MG63 (cell line): ENCODE results near the gene PMM2. TPM values are rescaled to one million over a fixed set of nuclear protein-coding genes. Genes with fewer than 3 reads are reported as not detected.
"Not testable (repeated sequence)": the region's sequence is repeated elsewhere in the genome, so short reads cannot be mapped to it uniquely, and the experiment has no call there.

Experiments used
- DNase-seq: peaks from one replicate; pipeline ENCODE4 v3.0.0-alpha.2; 2020
- H3K27me3 ChIP-seq: fragments of 250-450 bp; sonication (Bioruptor Pico); 2 replicates; pipeline ENCODE4 v1.5.1; 2020; ENCODE audit warnings: mild to moderate bottlenecking, moderate library complexity
- H3K36me3 ChIP-seq: fragments of 250-450 bp; sonication (Bioruptor Pico); 2 replicates; pipeline ENCODE4 v1.5.1; 2020; ENCODE audit warnings: mild to moderate bottlenecking, moderate library complexity
- H3K4me3 ChIP-seq: fragments of 250-450 bp; sonication (Bioruptor Pico); 2 replicates; pipeline ENCODE4 v1.5.1; 2020; ENCODE audit warnings: mild to moderate bottlenecking, moderate library complexity
- H3K9me3 ChIP-seq: fragments of 250-450 bp; sonication (Bioruptor Pico); 2 replicates; pipeline ENCODE4 v1.5.1; 2020; ENCODE audit warnings: mild to moderate bottlenecking, moderate library complexity
- total RNA-seq: library from RNA; depleted of rRNA; stranded (reverse); fragments of >200 nt; shearing (Covaris generic); gene quantifications from 2 replicates; pipeline ENCODE4 v1.2.3, GENCODE V29; 2014; ENCODE audit warnings: low replicate concordance

Gene PMM2
- total RNA-seq, 1 experiment from 2014 or later: 53.1 TPM

DNA sequence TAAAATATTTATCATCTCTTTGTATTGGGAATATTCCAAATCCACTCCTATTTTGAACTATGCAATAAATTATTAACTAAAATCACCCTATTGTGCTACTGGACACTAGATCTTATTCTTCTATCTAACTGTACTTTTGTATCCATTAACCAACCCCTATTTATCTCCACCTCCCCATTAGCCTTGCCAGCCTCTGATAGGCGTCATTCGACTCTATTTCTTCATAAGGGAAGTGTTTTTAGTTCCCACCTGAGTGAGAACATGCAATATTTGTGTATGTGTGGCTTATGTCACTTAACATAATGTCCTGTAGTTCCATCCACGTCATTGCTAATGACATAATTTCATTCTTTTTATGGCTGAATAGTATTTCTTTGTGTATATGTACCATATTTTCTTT, 24.1 kb upstream of the PMM2 start:
- Histone ChIP-seq H3K9me3 (no peaks in the 10 kb centered on the region), H3K4me3 (no peak overlapping the region), H3K27me3 (no peaks in the 10 kb centered on the region), H3K36me3 (no peaks in the 10 kb centered on the region)
- no peak for DNase-seq

DNA sequence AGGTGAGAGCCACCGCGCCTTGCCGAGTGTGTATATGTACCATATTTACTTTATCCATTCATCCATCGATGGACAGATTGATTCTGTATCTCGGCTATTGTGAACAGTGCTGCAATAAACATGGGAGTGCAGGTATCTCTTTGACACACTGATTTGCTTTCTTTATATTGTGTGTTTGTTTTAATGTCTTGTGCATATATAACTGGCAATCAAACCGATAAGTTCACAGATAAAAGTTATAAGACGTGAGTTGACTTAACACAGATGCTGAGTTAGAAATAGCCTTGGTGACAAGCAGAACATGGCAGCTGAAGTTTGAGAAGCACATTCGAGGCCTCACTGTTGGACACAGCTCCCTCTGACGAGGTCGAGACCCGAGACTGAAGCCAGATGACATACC, 23.4 kb upstream of the PMM2 start:
- no peak overlapping the region for H3K4me3 ChIP-seq
- no peaks in the 10 kb centered on the region for H3K36me3 ChIP-seq
- no peaks in the 10 kb centered on the region for H3K9me3 ChIP-seq
- H3K27me3 ChIP-seq: no peaks in the 10 kb centered on the region
- no peak for DNase-seq

DNA sequence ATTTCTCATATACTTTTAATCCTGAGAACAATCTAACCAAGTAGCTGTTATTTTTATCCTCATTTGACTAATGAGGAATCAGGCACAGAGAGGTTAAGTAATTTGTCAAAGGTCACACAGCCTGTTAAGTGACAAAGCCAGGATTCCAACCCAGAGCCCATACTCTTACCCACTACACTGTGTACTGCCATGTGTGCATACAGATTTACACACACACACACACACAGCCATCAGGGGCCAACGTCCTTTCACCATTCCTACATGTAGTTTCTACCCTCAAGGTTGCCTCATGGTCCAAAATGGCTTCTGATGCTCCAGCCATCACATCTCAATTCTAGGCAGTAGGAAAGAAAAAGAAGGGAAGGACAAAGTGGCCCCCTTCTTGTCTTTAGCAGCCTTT, 22.3 kb upstream of the PMM2 start:
- no peak for DNase-seq
- Histone ChIP-seq H3K9me3 (no peaks in the 10 kb centered on the region), H3K4me3 (no peak overlapping the region), H3K36me3 (no peaks in the 10 kb centered on the region), H3K27me3 (no peaks in the 10 kb centered on the region)

DNA sequence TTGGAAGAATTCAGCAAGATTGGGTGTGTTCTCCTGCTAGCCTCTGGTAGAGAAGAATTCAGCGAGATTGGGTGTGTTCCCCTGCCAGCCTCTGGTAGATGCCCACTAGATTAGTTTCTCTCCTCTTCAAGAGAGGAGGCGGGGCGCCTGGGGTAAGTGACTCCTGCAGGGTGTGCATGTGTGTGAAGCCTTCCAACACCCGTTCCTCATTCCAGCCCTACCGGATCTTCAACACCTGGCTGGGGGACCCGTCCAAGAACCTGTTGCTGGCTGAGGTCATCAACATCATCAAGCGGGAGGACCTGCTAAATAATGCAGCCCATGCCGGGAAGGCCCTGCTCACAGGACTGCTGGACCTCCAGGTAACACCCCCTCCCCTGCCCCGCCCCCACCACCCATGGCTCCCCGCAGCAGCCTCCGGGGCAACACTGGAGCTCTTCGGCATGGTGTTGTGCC, 21.5 kb upstream of the PMM2 start:
- Histone ChIP-seq H3K36me3 (no peaks in the 10 kb centered on the region), H3K27me3 (no peaks in the 10 kb centered on the region), H3K4me3 (no peak overlapping the region), H3K9me3 (no peaks in the 10 kb centered on the region)
- no peak for DNase-seq

DNA sequence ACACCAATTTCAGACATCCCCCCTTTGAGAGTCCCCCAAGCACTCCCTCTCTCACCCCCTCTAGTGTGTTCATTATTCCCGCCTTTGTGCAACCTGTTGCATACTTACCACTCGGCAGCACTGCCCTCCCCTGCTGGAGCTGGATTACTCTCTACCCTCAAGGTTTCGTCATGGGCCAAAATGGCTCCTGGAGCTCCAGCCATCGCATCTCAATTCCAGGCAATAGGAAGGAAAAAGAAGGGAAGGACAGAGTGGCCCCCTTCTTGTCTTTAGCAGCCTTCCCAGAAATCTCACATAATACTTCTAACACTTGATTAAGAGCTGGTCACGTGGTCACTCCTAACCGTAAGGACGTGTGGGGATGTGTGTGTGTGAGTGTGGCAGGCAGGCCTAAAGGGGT, 20.4 kb upstream of the PMM2 start:
- Histone ChIP-seq H3K9me3 (no peaks in the 10 kb centered on the region), H3K27me3 (no peaks in the 10 kb centered on the region), H3K36me3 (no peaks in the 10 kb centered on the region), H3K4me3 (no peak overlapping the region)
- no peak for DNase-seq

DNA sequence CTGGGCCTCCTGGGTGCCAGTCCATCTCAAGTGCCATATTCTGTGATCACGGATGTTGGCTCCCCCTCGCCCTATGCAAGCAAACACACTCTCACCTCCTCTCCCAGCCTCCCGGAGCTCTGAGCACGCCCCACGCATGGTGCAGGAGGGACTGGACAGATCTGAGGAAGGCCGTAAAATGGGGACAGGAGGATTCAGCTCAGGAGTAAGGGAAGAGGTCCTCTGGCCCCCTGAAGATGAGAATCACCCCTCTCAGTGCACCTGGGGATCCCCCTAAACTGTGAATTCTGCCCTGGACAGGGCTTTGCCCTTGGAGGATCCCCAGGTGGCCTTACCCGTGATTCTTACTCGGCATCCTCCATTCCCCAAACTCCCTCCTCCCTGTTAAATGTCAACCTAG, 15.8 kb upstream of the PMM2 start:
- DNase-seq: no peak
- Histone ChIP-seq H3K4me3 (no peak overlapping the region), H3K9me3 (no peaks in the 10 kb centered on the region), H3K27me3 (no peaks in the 10 kb centered on the region), H3K36me3 (no peaks in the 10 kb centered on the region)

DNA sequence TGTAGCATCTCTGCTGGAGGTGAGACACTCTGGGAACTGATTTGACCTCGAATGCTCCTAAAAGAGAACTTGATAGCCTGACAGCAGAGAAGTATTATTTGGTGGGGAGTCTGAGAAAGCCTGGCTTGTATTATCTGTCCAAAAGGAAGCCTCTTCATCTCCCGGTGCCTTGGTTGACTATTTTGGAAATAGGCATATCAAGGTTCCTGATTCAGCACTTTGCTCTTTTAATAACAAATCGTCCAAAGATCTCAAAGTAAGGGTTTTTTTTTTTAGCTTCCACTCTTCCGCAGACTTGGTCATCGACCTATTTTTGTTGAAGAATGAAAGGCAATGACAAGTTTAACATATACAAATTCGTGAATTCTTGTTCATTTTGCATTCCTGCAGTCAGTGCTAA, 15.0 kb upstream of the PMM2 start:
- Histone ChIP-seq H3K27me3 (no peaks in the 10 kb centered on the region), H3K36me3 (no peaks in the 10 kb centered on the region), H3K9me3 (no peaks in the 10 kb centered on the region), H3K4me3 (no peak overlapping the region)
- no peak for DNase-seq

DNA sequence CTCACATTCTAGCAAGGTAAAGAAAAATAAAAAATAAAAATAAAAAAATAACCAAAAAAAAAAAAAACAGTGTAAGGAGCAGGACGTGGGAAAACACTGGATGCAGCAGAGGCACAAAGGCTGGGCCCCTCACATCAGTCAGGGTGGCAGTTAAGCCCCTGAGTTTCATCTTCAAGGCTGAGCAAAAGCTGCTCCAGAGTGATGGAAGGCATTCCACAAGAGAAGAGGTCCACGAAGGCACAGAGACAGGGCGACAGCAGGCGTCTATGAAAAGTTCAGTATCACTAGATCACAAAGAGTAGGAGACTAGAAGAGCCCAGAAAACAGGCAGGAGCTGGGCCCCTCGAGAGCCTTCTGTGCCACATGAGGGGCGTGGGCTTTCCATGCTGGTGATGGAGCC, 12.2 kb upstream of the PMM2 start:
- H3K36me3 ChIP-seq: no peaks in the 10 kb centered on the region
- no peaks in the 10 kb centered on the region for H3K27me3 ChIP-seq
- H3K9me3 ChIP-seq: no peaks in the 10 kb centered on the region
- H3K4me3 ChIP-seq: no peak overlapping the region
- DNase-seq: no peak

DNA sequence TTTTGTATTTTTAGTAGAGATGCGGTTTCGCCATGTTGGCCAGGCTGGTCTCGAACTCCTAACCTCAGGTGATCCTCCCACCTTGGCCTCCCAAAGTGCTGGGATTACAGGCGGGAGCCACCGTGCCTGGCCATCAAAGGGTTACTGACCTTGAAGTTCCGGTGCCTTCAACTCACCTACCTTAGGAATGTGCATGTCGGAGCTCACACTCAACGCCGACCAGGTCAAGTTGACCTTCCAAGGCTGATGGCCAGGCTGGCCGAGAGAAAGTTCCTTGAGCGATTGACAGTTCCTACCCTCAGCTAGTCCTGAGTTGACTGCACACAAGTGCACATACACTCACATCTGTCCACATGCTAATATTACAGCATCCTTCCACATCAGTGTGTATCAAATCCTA, 11.3 kb upstream of the PMM2 start:
- H3K9me3 ChIP-seq, H3K36me3 ChIP-seq, DNase-seq, H3K4me3 ChIP-seq, H3K27me3 ChIP-seq: not testable (repeated sequence)

DNA sequence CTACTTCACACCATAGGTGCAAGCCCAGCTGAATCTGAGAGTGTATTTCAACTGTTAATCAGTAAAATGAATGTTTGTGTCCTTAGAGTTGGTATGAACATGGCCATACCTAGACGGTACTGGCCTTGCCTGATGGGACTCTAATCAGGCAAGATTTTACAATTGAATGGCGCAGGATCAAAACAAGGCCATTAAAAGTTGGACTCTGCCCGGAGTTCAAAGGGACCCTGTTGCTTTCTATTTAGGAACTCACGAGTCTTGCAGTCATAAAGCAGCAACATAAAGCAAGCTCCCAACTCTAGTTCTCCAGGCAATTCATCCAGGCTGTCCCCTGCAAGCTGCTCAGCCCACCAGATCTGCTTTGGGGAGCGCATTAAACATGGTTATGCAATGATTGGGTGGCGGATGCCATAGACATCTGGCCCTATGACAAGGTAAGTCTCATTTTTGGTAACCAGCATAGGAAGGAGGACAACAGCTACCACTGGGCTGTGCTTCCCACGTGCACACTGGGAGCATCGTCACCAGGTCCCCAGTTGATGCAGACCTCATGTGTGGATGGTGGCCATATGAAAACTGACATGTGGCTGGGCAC, 9.0 kb upstream of the PMM2 start:
- Histone ChIP-seq H3K4me3 (no peak overlapping the region), H3K27me3 (no peaks in the 10 kb centered on the region), H3K36me3 (peaks cover 4% of the 10 kb centered on the region; the same call in 1 of the 2 replicates), H3K9me3 (no peaks in the 10 kb centered on the region)
- no peak for DNase-seq

DNA sequence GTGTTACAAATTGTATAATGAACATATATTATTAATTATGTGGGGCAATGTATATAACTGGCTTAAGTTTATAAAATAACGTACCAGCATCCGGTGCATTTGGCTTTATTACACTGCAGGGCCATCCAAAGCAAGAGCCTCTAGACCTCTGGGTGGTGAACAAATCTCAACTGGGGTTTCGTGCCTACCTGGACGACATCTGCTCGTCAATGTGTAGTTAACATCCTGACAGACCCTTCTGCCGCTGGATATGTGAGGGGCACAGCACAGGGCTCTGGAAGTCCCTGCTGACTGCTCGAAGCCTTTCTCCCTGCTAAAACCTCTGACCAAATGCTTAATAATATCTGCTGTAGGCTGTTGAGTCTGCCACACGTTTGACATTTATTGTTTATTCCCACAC, 2.5 kb upstream of the PMM2 start:
- Histone ChIP-seq H3K4me3 (no peak overlapping the region), H3K36me3 (peaks cover 37% of the 10 kb centered on the region), H3K27me3 (no peaks in the 10 kb centered on the region), H3K9me3 (no peaks in the 10 kb centered on the region)
- no peak for DNase-seq

DNA sequence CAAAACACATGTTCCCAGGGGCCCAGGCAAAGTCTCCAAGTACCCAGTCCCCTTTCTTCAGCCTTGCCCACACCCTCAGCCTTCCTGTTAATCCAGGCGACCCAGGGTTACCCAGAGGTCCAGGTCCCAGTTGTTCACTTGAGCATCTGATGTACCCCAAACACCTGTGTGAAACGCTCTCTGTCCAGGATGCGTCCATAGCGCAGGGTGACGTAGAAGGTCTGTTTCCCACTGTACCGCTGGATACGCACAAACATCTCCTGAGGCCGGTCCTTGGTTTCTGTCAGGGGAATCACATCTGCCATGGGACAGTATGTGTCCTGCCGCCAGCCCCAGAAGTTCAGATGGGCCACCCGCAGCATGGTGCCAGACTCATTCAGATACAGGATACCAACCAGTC, 1.8 kb upstream of the PMM2 start:
- no peaks in the 10 kb centered on the region for H3K27me3 ChIP-seq
- DNase-seq: no peak

DNA sequence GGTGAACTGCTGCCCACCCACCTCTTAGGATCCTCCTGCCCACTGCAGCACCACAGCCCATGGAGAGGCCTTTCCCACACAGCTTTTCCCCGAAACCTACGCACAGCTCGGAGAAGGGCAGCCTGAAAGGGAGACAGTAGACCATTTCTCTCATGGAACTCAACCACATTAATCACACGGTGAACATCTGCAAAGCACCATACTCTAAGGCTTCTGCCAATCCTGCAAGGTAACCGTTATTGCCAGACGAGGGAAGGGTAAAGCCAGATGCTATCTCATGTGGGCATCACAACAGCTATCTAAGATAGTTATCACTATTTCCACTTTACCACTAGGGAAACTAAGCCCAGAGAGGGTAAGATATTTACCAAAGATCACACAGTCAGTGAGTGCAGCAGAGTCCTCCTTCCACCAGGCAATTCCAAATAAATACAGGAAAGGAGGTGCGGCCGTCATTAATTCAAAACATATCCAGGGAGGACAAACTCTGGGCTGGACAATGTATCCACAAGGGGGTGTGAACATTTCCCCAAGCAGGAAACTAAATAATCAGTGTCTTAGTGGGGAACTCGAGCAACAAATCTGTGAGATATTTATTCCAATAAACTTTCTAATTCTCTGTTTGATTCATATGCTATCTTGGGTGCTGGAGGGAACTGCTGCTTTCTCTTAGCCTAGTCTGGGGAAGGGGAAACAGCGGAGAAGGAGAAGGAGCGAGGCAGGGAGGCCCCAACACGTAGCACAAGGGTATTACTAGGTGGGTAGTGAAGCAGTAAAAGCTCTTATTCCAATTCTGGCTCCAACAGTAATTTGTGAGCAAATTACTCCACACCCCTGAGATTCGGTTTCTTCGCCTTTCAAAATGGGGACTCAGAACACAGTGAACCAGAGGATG, 923 bp upstream of the PMM2 start:
- Histone ChIP-seq H3K27me3 (no peaks in the 10 kb centered on the region), H3K9me3 (no peaks in the 10 kb centered on the region), H3K4me3 (peak overlapping the region; percentile 98), H3K36me3 (peaks cover 53% of the 10 kb centered on the region)
- no peak for DNase-seq

More for the DNA sequence above, 1.8 kb upstream of the PMM2 start:
- H3K9me3 ChIP-seq: no peaks in the 10 kb centered on the region
- H3K4me3 ChIP-seq: no peak overlapping the region
- peaks cover 44% of the 10 kb centered on the region for H3K36me3 ChIP-seq

DNA sequence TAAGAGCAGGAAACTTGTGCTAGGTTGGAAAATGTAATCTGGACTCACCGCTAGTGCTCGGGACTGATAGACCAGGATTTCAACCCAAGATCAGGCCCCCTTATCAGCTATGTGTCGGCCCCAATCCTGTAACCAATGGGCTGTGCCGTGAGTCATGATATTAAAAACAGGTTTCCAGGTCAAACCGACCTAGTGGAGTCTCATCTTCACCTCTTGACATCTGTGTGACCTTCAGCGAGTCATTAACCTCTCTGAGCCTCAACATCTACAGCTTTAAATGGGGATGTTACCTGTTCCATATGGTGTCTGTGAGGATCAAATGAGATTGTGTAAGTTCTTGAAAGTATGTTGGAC, 512 bp downstream of the PMM2 start:
- no peaks in the 10 kb centered on the region for H3K27me3 ChIP-seq
- H3K4me3 ChIP-seq: peak overlapping the region; percentile 98
- peak; percentile 18 for DNase-seq
- peaks cover 63% of the 10 kb centered on the region for H3K36me3 ChIP-seq
- H3K9me3 ChIP-seq: no peaks in the 10 kb centered on the region

DNA sequence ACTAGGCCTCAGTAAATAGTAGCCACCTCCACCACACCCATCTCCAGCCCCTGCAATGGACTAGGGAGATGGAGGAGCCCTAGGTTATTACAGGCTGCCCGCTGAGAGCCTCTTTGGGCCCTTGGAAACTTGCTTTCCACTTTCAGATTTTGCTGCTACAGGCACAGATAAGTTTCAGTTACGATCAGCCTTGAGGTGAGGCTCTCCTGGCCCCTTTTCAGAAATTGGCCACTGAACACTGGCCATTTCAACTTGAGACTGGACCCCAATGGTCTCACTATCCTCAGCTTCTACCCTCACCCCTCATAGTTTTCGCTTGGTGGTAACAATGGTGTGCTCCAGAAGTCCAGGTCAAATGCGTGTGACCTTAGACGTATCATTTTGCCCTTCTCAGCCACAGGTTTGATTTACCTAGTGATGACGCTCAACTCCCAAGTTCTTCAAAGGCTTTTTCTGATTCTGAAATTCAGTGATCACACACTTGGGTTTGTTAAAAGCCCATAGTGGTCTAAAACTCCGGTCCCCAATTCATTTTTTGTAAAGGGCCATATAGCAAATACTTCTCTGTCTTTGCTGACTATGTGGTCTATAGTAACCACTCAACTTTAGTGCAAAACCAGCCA, 1.0 kb downstream of the PMM2 start:
- no peaks in the 10 kb centered on the region for H3K9me3 ChIP-seq
- no peaks in the 10 kb centered on the region for H3K27me3 ChIP-seq
- H3K36me3 ChIP-seq: peaks cover 68% of the 10 kb centered on the region
- DNase-seq: no peak
- H3K4me3 ChIP-seq: peak overlapping the region; percentile 98

DNA sequence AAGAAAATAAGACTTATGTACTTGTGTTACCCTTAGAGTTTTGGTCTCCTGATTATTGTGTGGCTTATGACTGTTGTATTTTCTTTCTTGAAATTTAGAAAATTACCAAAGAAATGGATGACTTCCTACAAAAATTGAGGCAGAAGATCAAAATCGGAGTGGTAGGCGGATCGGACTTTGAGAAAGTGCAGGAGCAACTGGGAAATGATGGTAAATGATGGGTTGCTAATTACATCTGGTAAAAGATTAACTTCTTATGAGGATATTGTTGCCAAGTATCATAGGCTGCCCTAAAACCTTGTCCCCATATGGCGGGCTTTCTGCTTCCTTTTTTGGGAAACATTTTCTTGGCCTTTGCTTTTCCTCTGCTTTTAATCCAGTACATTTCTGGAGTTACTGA, 4.1 kb downstream of the PMM2 start:
- no peak overlapping the region for H3K4me3 ChIP-seq
- no peaks in the 10 kb centered on the region for H3K9me3 ChIP-seq
- H3K36me3 ChIP-seq: peaks cover 89% of the 10 kb centered on the region
- no peak for DNase-seq
- no peaks in the 10 kb centered on the region for H3K27me3 ChIP-seq

DNA sequence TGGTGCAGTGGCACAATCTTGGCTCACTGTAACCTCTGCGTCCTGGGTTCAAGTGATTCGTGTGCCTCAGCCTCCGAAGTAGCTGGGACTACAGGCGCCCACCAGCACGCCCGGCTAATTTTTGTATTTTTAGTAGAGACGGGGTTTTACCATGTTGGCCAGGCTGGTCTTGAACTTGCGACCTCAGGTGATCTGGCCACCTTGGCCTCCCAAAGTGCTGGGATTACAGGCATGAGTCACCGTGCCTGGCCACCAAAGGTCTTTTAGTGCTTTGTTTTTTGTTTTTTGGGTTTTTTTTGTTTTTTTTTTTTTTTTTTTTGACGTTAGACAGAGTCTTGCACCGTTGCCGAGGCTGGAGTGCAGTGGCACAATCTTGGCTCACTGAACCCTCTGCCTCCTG, 6.1 kb downstream of the PMM2 start:
- H3K27me3 ChIP-seq, H3K4me3 ChIP-seq, H3K9me3 ChIP-seq, DNase-seq: not testable (repeated sequence)
- peaks cover 98% of the 10 kb centered on the region for H3K36me3 ChIP-seq

DNA sequence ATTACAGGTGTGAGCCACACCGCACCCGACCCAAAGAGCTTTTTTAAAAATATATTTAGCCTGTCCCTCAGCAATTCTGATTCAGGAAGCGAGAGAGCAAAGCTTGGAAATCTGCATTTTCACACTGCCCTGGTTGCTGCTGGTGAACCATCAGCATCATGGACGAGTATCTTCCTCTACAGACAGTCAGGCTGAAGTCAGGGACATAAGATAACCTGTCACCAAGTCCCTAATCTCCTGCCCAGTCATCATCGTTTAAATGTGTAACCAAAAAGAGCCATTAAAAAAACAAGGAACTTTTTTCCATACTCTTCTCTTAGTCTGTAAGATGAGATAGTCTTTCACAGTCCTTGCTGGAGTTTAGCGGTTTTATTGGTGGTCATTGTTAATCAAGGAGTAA, 6.7 kb downstream of the PMM2 start:
- DNase-seq: no peak
- Histone ChIP-seq H3K4me3 (no peak overlapping the region), H3K27me3 (no peaks in the 10 kb centered on the region), H3K36me3 (peaks cover 98% of the 10 kb centered on the region), H3K9me3 (no peaks in the 10 kb centered on the region)
